Loucy (cell line): ENCODE measurements around the gene GAS6.

ENCODE experiments used
- H2AFZ ChIP-seq: fragments of 200-600 bp; sonication (generic); 2 replicates; pipeline ENCODE4 v1.6.0; 2016; ENCODE audit warnings: antibody characterized with exemption, mild to moderate bottlenecking, low read length, moderate library complexity
- H3F3A ChIP-seq: fragments of 200-600 bp; 2 replicates; pipeline ENCODE4 v1.6.0; 2016; ENCODE audit warnings: antibody characterized with exemption, low read depth, mild to moderate bottlenecking
- H3K27me3 ChIP-seq: fragments of 200-600 bp; sonication (generic); 2 replicates; pipeline ENCODE4 v1.6.1; 2014; ENCODE audit warnings: low read length, mild to moderate bottlenecking; ENCODE audit not compliant: insufficient read depth, poor library complexity, severe bottlenecking
- H3K36me3 ChIP-seq: fragments of 200-600 bp; sonication (generic); 2 replicates; pipeline ENCODE4 v1.6.1; 2016; ENCODE audit warnings: low read length; ENCODE audit not compliant: insufficient read depth
- H3K4me1 ChIP-seq: fragments of 200-600 bp; sonication (generic); 2 replicates; pipeline ENCODE4 v1.5.1; 2014; ENCODE audit warnings: low read length, mild to moderate bottlenecking; ENCODE audit not compliant: insufficient read depth, poor library complexity, severe bottlenecking
- H3K4me2 ChIP-seq: fragments of 200-600 bp; sonication (generic); 2 replicates; pipeline ENCODE4 v1.6.0; 2014; ENCODE audit warnings: antibody characterized with exemption, low read length, low read depth, mild to moderate bottlenecking; ENCODE audit not compliant: poor library complexity, severe bottlenecking
- H3K4me3 ChIP-seq: fragments of 200-600 bp; sonication (generic); 2 replicates; pipeline ENCODE4 v1.5.1; 2014; ENCODE audit warnings: low read length, mild to moderate bottlenecking, mixed read lengths; ENCODE audit not compliant: poor library complexity, severe bottlenecking
- H3K79me2 ChIP-seq: fragments of 200-600 bp; sonication (generic); 2 replicates; pipeline ENCODE4 v1.6.1; 2014; ENCODE audit warnings: low read length; ENCODE audit not compliant: insufficient read depth
- H3K9ac ChIP-seq: fragments of 200-600 bp; sonication (generic); 2 replicates; pipeline ENCODE4 v1.6.0; 2014; ENCODE audit warnings: mild to moderate bottlenecking, low read depth, low read length, moderate library complexity; ENCODE audit not compliant: poor library complexity, severe bottlenecking
- H3K9me2 ChIP-seq: fragments of 200-600 bp; sonication (generic); replicated peaks from 2 replicates; pipeline ENCODE4 v1.6.1; 2016; ENCODE audit warnings: low read depth, low read length, mixed read lengths
- H3K9me3 ChIP-seq: fragments of 200-600 bp; sonication (generic); 2 replicates; pipeline ENCODE4 v1.6.1; 2014; ENCODE audit warnings: mild to moderate bottlenecking, antibody characterized with exemption, low read length, low read depth; ENCODE audit not compliant: insufficient read depth
- H4K20me1 ChIP-seq: fragments of 200-600 bp; sonication (generic); 2 replicates; pipeline ENCODE4 v1.6.0; 2014; ENCODE audit warnings: antibody characterized with exemption, low read length, mild to moderate bottlenecking; ENCODE audit not compliant: insufficient read depth, poor library complexity, severe bottlenecking
- EZH2phosphoT487 ChIP-seq: fragments of 200-600 bp; IDR thresholded peaks from 2 replicates; pipeline ENCODE4 v1.6.1; 2018; ENCODE audit warnings: antibody characterized with exemption, mild to moderate bottlenecking, moderate library complexity, borderline replicate concordance
- TF ChIP-seq, protein P1 (sequence below): fragments of 200-600 bp; sonication (generic); conservative IDR thresholded peaks from 2 replicates; pipeline ENCODE4 v1.5.1; 2014; ENCODE audit warnings: mild to moderate bottlenecking, antibody characterized with exemption, low read length

GAS6 gene

DNA sequence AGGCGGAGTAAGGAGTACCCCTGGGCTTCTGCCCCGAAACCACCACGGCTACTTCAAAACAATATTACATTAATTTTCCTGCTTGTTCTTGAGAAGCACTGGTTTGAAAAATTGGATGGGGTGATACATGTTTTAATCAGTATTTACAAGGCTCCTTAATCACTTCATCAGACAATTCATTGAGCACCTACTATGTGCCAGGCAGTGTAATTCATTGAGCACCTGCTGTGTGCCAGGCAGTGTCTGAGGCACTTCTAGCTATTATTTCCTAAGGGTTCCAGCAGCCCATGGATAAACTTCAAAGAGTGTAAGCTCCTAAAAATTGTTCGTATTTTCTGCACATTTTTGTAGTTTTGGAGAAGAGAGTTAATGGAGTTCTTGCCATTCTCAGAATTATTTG is 1.6 kb upstream of the GAS6 start:
- H3K9me2 ChIP-seq, result no peaks in the 10 kb centered on the region
- H3K9me3 ChIP-seq, result no peaks in the 10 kb centered on the region; the same call in 1 of the 2 replicates
- H3K27me3 ChIP-seq, result no peaks in the 10 kb centered on the region
- no peak overlapping the region for H2AFZ ChIP-seq
- H3K36me3 ChIP-seq, result no peaks in the 10 kb centered on the region
- no peak overlapping the region for H3K4me2 ChIP-seq
- H3K4me1 ChIP-seq, result no peaks in the 10 kb centered on the region
- no peaks in the 10 kb centered on the region for H3K79me2 ChIP-seq
- H3K9ac ChIP-seq, result no peak overlapping the region
- H3F3A ChIP-seq, result no peaks in the 10 kb centered on the region
- H3K4me3 ChIP-seq, result no peak overlapping the region
- TF ChIP-seq EZH2phosphoT487, result no peak
- TF ChIP-seq, protein P1, sequence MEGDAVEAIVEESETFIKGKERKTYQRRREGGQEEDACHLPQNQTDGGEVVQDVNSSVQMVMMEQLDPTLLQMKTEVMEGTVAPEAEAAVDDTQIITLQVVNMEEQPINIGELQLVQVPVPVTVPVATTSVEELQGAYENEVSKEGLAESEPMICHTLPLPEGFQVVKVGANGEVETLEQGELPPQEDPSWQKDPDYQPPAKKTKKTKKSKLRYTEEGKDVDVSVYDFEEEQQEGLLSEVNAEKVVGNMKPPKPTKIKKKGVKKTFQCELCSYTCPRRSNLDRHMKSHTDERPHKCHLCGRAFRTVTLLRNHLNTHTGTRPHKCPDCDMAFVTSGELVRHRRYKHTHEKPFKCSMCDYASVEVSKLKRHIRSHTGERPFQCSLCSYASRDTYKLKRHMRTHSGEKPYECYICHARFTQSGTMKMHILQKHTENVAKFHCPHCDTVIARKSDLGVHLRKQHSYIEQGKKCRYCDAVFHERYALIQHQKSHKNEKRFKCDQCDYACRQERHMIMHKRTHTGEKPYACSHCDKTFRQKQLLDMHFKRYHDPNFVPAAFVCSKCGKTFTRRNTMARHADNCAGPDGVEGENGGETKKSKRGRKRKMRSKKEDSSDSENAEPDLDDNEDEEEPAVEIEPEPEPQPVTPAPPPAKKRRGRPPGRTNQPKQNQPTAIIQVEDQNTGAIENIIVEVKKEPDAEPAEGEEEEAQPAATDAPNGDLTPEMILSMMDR, result no peak
- no peaks in the 10 kb centered on the region for H4K20me1 ChIP-seq

- no peak overlapping the region for H3K9ac ChIP-seq
Observed at GRCh38 chr13:113864273-113864890, 506 bp upstream of the GAS6 start.

GRCh38 chr13:113862931-113863523 is 849 bp downstream of the GAS6 start:
- Histone ChIP-seq H3F3A (no peaks in the 10 kb centered on the region), H3K79me2 (no peaks in the 10 kb centered on the region), H3K4me2 (no peak overlapping the region), H3K4me3 (no peak overlapping the region), H3K27me3 (no peaks in the 10 kb centered on the region), H3K36me3 (no peaks in the 10 kb centered on the region), H3K9ac (no peak overlapping the region), H3K4me1 (no peaks in the 10 kb centered on the region), H3K9me3 (no peaks in the 10 kb centered on the region), H4K20me1 (no peaks in the 10 kb centered on the region), H3K9me2 (no peaks in the 10 kb centered on the region), H2AFZ (no peak overlapping the region)
- TF ChIP-seq EZH2phosphoT487, result no peak
- TF ChIP-seq, protein P1, result no peak

More at GRCh38 chr13:113864273-113864890, 506 bp upstream of the GAS6 start:
- Histone ChIP-seq H3K9me3 (no peaks in the 10 kb centered on the region; the same call in 1 of the 2 replicates), H3K4me2 (no peak overlapping the region), H3K9me2 (no peaks in the 10 kb centered on the region), H3K27me3 (no peaks in the 10 kb centered on the region), H3F3A (no peaks in the 10 kb centered on the region), H3K4me1 (no peaks in the 10 kb centered on the region), H3K79me2 (no peaks in the 10 kb centered on the region), H3K4me3 (no peak overlapping the region), H2AFZ (no peak overlapping the region), H3K36me3 (no peaks in the 10 kb centered on the region), H4K20me1 (no peaks in the 10 kb centered on the region)
- no peak for TF ChIP-seq EZH2phosphoT487
- TF ChIP-seq, protein P1, result no peak
